CMK (cell line): ENCODE data around the gene KNDC1.
"Not testable (repeated sequence)": the region's sequence is repeated elsewhere in the genome, so short reads cannot be mapped to it uniquely, and the experiment has no call there.

Experiments
- DNase-seq: peaks from one replicate; pipeline ENCODE4 v3.0.0-alpha.2; 2010; ENCODE audit warnings: low read depth

Gene KNDC1

GRCh38 chr10:133161486-133162109 lies 1.6 kb downstream of the KNDC1 start:
- DNase-seq, result no peak

DNA sequence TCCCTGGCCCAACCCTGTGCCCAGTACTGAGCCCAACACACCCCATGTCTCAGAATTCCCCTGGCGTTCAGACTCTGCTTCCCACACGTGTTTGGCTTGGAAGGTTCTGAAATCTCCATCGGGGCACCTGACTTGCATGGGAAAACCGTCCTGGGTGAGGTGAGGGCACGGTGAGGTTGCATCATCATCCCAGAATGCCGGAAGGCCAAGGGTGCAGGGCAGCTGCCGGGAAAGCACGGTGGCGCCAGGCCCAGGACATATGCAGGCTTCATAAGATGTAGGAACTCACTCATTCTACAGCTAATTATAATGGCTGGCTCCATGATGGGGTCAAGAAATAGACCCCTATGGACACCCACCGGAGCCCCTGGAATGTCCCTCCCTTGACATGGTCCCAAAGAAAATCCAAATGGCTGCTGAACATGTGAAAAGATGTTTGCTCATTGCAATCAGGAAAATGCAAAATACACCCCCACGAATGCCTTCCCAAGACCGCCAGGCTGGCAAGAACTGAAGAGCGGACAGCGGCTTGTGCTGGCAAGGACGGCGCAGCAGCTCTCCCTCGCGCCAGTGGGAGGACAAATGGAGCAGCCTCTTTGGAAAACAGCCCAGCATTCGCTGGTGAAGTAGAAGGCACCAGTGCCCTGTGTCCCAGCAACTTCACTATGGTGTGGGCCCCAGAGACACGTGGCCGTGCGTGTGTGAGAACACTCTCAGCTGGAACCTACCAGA lies 2.3 kb downstream of the KNDC1 start:
- DNase-seq, result no peak

- DNase-seq, result no peak
Measured at GRCh38 chr10:133162910-133163856, 3.2 kb downstream of the KNDC1 start.

DNA sequence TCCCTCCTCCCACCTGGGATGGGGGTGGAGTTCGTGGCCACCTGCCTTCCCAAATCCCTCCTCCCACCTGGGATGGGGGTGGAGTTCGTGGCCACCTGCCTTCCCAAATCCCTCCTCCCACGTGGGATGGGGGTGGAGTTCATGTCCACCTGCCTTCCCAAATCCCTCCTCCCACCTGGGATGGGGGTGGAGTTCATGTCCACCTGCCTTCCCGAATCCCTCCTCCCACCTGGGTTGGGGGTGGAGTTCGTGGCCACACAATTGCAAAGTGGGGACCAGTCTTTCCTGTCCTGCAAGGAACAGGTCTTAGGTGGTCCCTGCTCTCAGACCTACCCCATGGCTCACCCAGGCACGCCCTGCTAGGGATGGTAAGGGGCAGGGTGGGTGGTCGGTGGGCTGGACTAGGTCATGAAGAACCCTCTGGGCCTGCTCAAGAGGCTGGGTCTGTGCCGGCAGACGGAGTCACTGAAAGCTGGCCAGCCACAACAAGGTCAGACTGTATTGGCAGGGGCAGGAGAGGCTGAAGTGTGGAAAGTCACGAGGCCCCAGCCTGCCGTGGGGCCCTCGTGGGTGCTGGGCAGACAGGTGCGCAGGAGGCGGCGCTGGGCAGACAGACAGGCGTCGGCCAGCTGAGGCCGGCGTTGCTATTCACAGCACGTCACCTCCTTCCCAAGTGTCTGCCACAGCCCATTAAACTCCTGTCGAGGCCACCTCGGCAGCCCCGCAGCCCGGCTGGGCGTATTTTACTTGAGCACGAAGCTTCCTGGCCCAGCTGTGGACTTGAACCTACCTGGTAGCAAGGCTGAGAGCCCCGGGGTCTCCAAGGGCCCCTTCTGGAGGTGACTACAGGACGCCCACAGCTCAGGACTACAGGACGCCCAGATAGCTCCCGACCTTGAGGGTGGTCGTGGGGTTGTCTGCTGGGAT lies 4.1 kb downstream of the KNDC1 start:
- no peak for DNase-seq

DNA sequence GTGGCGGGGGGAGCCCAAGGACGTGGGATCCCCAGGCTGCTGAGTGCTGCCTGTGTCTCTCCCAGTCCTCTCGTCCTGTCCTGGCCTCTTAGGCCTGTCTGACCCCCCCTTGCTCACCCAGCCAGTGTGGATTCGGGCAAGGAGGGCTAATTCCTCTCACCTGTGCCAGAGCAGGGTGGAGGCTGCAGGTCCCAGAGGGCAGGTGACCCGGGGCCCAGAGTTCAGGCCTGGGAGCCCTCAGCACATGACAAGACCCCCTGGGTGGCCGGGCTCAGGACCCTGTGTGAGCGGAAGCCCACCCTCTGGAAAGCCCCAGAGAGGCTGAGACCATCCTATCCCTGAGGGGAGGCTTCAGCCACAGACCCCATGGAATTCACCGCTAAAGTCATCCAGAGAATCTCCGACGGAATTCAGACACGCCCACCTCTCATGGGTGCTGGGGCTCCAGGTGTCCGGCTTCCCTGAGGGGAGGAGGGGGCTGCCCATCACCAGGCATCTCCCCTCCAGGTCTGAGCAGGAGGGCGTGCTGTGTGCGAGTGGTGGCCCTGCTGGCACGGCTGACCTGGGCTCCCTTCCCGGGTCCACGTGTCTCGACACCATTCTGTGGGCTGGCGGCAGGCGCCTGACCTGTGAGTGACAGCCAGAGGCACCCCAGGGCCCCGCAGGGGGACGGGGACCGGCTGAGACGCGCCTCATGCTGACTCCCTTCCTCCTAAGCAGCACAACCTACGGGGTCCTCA lies 5.0 kb downstream of the KNDC1 start:
- DNase-seq, result no peak

GRCh38 chr10:133165556-133166503 lies 5.8 kb downstream of the KNDC1 start:
- DNase-seq, result no peak

GRCh38 chr10:133166504-133166827 lies 6.4 kb downstream of the KNDC1 start:
- no peak for DNase-seq

GRCh38 chr10:133166828-133167692 lies 7.0 kb downstream of the KNDC1 start:
- no peak for DNase-seq

DNA sequence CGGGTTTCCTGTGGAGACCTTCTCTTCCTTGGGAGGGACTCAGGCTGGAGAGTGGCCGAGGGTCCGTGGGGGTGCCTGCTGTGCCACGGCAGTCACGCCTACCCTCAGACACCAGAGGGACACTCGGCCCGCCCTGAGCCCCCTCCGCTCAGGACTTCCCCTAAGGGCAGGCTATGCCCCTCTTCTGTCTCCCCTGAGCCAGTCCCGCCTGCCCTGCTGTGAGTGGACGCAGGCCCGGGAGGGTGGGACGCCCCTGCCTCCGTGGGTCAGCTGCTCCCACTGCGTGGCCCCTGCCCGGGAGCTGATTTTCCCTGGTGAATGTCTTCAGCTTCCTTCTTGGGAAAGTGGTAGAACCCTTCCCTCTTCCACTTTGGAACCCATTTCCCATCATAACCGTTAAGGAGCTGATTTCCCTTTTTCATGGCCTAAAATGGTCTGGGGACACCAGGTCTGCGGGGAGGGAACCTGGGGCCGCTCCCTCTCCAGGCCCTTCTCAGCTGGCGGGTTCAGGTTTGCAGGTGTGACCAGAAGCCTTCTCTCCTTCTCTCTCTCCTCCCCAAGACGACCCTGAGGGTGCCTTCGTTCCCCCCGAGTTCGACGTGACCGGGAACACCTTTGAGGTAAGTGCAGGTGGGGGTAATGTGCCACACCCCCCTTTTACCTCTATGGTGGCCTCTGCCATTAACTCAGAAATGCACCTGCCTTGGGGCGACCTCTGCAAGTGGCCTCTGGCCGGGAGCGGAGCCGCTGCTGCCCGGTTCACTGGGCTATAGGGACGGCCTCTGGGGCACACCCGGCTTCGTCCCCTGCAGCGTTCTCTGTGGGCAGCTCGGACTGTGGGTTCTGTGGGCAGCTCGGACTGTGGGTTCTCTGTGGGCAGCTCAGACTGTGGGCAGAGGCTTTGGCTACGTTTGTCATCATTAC lies 7.9 kb downstream of the KNDC1 start:
- no peak for DNase-seq

GRCh38 chr10:133168617-133169031 lies 8.6 kb downstream of the KNDC1 start:
- no peak for DNase-seq

DNA sequence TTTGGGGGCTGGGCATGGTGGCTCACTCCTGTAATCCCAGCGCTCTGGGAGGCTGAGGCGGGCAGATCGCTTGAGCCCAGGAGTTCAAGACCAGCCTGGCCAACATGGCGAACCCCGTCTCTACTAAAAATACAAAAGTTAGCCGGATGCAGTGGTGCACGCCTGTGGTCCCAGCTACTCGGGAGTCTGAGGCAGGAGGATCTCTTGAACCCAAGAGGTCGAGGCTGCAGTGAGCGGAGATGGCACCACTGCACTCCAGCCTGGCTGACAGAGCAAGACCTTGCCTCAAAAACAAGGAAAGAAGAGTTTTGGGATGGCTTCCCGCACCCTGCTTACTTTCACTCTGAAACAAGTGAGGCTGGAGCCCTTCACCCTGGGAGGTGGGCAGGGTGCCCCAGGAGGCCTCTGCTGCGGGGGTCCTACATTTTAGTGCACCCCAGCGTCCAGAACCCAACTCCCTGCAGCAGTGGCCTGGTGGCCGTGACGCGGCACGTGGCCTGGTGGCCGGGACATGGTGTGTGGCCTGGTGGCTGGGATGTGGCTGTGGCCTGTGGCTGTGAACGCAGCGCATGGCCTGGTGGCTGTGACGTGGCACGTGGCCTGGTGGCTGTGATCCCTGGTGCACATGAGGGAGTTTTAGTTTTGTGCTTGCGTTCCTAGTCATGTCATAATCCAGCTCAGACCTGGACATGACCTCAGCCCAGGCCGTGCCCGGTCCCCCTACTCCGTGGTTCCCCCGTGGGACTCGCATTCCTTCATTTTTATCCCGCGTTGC lies 9.3 kb downstream of the KNDC1 start:
- DNase-seq, result no peak

DNA sequence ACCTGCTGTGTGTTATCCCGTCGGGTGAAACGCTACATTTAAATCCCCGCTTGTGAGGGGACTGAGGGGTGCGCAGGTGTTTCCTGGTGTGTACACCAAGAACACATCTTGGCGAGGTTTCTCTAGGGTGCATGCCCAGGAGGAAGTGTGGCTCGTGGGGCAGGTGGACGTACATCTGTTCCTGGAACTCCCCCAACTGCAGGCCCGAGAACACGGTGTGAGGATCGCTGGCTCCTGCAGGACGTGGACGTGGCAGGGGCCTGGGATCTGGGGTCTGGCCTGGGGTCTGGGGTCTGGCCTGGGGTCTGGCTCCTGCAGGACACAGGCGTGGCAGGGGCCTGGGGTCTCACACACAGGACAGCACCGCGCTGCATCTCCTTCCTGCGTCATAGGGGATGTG lies 10.1 kb downstream of the KNDC1 start:
- no peak for DNase-seq

DNA sequence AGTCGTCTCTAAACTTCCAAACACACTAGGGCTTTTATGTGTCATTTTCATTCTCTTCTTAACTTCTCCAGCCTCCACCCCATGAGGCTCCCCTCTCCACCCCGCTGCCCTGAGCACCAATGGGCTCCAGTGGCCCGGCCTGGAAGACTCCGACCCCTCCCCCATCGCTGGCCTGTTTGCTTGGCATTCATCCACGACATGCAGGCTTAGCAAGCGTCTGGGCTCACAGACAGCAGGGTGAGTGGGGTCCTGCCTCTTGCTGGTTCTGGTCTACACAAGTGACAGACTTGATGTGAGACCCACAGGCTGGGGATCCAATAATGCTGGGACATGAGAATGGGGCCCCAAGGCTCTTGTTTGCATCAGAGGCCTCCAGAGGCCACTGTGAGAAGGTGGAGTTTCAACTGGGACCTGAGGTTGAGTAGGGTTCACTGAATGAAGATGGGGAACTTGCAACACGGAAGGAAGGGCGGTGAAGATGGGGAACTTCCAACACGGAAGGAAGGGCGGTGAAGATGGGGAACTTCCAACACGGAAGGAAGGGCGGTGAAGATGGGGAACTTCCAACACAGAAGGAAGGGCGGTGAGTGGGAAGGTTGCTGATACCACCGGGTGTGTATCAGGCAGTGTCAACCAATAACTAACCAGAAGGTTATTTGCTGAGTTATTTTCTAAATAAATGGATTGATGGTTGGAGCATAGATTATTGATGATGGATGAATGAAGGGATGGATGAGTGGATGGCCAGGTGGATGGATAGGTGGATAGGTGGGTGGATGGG lies 14.0 kb downstream of the KNDC1 start:
- no peak for DNase-seq

GRCh38 chr10:133174689-133175263 lies 14.8 kb downstream of the KNDC1 start:
- no peak for DNase-seq

DNA sequence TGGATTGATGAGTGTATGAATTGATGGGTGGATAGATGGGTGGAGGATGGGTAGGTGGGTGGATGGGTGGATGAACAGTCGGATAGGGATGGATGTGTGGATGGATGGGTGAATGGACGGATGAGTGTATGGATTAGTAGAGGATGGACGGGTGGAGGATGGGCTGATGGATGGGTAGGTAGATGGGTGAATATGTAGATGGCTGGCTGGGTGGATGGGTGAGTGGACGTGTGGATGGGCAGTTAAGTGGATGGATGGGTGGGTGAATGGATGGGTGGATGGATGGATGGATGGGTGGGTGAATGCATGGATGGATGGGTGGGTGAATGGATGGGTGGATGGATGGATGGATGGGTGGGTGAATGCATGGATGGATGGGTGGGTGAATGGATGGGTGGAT lies 15.6 kb downstream of the KNDC1 start:
- not testable (repeated sequence) for DNase-seq

GRCh38 chr10:133176546-133176945 lies 16.5 kb downstream of the KNDC1 start:
- DNase-seq, result no peak
